Effector memory CD8-positive, alpha-beta T cell (primary cell): ENCODE data around the gene SLC24A3.

Source experiments
- ATAC-seq: fragments of 150-1000 bp; cut with Tn5 transposase; replicated peaks from 2 replicates; pipeline ENCODE4 v1.10.0; 2021; ENCODE audit warnings: mild to moderate bottlenecking, moderate library complexity
- DNase-seq, 3 experiments: peaks; one replicate each; pipeline ENCODE4 v3.0.0; 2021
- H3K27ac Mint-ChIP-seq, 2 donors: one replicate each; pipeline ENCODE4 v1.8.0; 2022; ENCODE audit warnings: mild to moderate bottlenecking in 2 of 2, mixed read lengths in 2 of 2, moderate library complexity in 2 of 2
- H3K27me3 Mint-ChIP-seq, 2 donors: one replicate each; pipeline ENCODE4 v1.8.0; 2022; ENCODE audit warnings: mixed read lengths in 2 of 2
- H3K36me3 Mint-ChIP-seq: one replicate; pipeline ENCODE4 v1.8.0; 2022; ENCODE audit warnings: mild to moderate bottlenecking, moderate library complexity, mixed read lengths; ENCODE audit not compliant: insufficient read depth
- H3K4me1 Mint-ChIP-seq, 2 donors: one replicate each; pipeline ENCODE4 v1.8.0; 2022; ENCODE audit warnings: low read depth in 2 of 2, mixed read lengths in 2 of 2
- H3K4me3 Mint-ChIP-seq, 2 donors: one replicate each; pipeline ENCODE4 v1.8.0; 2022; ENCODE audit warnings: mild to moderate bottlenecking in 2 of 2, mixed read lengths in 2 of 2, moderate library complexity in 2 of 2
- H3K9me3 Mint-ChIP-seq, 2 donors: one replicate each; pipeline ENCODE4 v1.8.0; 2022; ENCODE audit warnings: mixed read lengths in 2 of 2

Gene SLC24A3

GRCh38 chr20:19367591-19367990 lies 155.1 kb downstream of the SLC24A3 start:
- H3K4me3 Mint-ChIP-seq = no peak overlapping the region
- no peak for DNase-seq
- no peak for ATAC-seq
- peaks cover 5% of the 10 kb centered on the region for H3K36me3 Mint-ChIP-seq
- no peaks in the 10 kb centered on the region for H3K9me3 Mint-ChIP-seq
- H3K27me3 Mint-ChIP-seq = no peaks in the 10 kb centered on the region
- H3K27ac Mint-ChIP-seq = no peak overlapping the region
- no peaks in the 10 kb centered on the region for H3K4me1 Mint-ChIP-seq

GRCh38 chr20:19368351-19368750 lies 155.9 kb downstream of the SLC24A3 start:
- H3K27me3 Mint-ChIP-seq = no peaks in the 10 kb centered on the region
- no peaks in the 10 kb centered on the region for H3K4me1 Mint-ChIP-seq

GRCh38 chr20:19370076-19371075 lies 157.9 kb downstream of the SLC24A3 start:
- Mint-ChIP-seq H3K27ac (no peak overlapping the region), H3K4me3 (no peak overlapping the region), H3K4me1 (no peaks in the 10 kb centered on the region), H3K27me3 (no peaks in the 10 kb centered on the region), H3K36me3 (peaks cover 5% of the 10 kb centered on the region), H3K9me3 (no peaks in the 10 kb centered on the region)
- DNase-seq (no peak), ATAC-seq (no peak)

More at GRCh38 chr20:19368351-19368750, 155.9 kb downstream of the SLC24A3 start:
- Mint-ChIP-seq H3K36me3 (peaks cover 5% of the 10 kb centered on the region), H3K27ac (no peak overlapping the region), H3K4me3 (no peak overlapping the region), H3K9me3 (no peaks in the 10 kb centered on the region)
- ATAC-seq (no peak), DNase-seq (no peak)

GRCh38 chr20:19371112-19371511 lies 158.7 kb downstream of the SLC24A3 start:
- Mint-ChIP-seq H3K4me3 (no peak overlapping the region), H3K36me3 (peaks cover 5% of the 10 kb centered on the region), H3K27ac (no peak overlapping the region)

GRCh38 chr20:19374216-19374615 lies 161.8 kb downstream of the SLC24A3 start:
- Mint-ChIP-seq H3K27me3 (no peaks in the 10 kb centered on the region), H3K4me1 (no peaks in the 10 kb centered on the region), H3K9me3 (no peaks in the 10 kb centered on the region), H3K36me3 (peaks cover 5% of the 10 kb centered on the region), H3K27ac (no peak overlapping the region), H3K4me3 (no peak overlapping the region)
- ATAC-seq (no peak), DNase-seq (no peak)

More at GRCh38 chr20:19371112-19371511, 158.7 kb downstream of the SLC24A3 start:
- ATAC-seq (no peak), DNase-seq (no peak)
- Mint-ChIP-seq H3K4me1 (no peaks in the 10 kb centered on the region), H3K9me3 (no peaks in the 10 kb centered on the region), H3K27me3 (no peaks in the 10 kb centered on the region)

GRCh38 chr20:19375395-19375794 lies 163.0 kb downstream of the SLC24A3 start:
- Mint-ChIP-seq H3K36me3 (peaks cover 5% of the 10 kb centered on the region), H3K27me3 (no peaks in the 10 kb centered on the region), H3K27ac (no peak overlapping the region), H3K4me3 (no peak overlapping the region), H3K4me1 (no peaks in the 10 kb centered on the region), H3K9me3 (no peaks in the 10 kb centered on the region)
- ATAC-seq (no peak), DNase-seq (no peak)

- no peaks in the 10 kb centered on the region for H3K9me3 Mint-ChIP-seq
- no peak overlapping the region for H3K27ac Mint-ChIP-seq
These were observed 163.4 kb downstream of the SLC24A3 start for GRCh38 chr20:19375801-19376200.

GRCh38 chr20:19376451-19377229 lies 164.2 kb downstream of the SLC24A3 start:
- H3K27me3 Mint-ChIP-seq = no peaks in the 10 kb centered on the region
- H3K36me3 Mint-ChIP-seq = peaks cover 2% of the 10 kb centered on the region
- ATAC-seq (no peak), DNase-seq (no peak)
- no peaks in the 10 kb centered on the region for H3K4me1 Mint-ChIP-seq
- no peak overlapping the region for H3K27ac Mint-ChIP-seq
- no peaks in the 10 kb centered on the region for H3K9me3 Mint-ChIP-seq
- no peak overlapping the region for H3K4me3 Mint-ChIP-seq

More at GRCh38 chr20:19375801-19376200, 163.4 kb downstream of the SLC24A3 start:
- Mint-ChIP-seq H3K4me1 (no peaks in the 10 kb centered on the region), H3K27me3 (no peaks in the 10 kb centered on the region), H3K36me3 (peaks cover 5% of the 10 kb centered on the region), H3K4me3 (no peak overlapping the region)
- no peak for ATAC-seq
- DNase-seq = no peak

- DNase-seq (no peak), ATAC-seq (no peak)
- no peaks in the 10 kb centered on the region for H3K27me3 Mint-ChIP-seq
- H3K27ac Mint-ChIP-seq = no peak overlapping the region
- H3K4me1 Mint-ChIP-seq = no peaks in the 10 kb centered on the region
- H3K36me3 Mint-ChIP-seq = no peaks in the 10 kb centered on the region
- H3K4me3 Mint-ChIP-seq = no peak overlapping the region
- no peaks in the 10 kb centered on the region for H3K9me3 Mint-ChIP-seq
These were observed 165.6 kb downstream of the SLC24A3 start for GRCh38 chr20:19378058-19378457.

- H3K4me1 Mint-ChIP-seq = no peaks in the 10 kb centered on the region
- no peaks in the 10 kb centered on the region for H3K9me3 Mint-ChIP-seq
- no peak overlapping the region for H3K4me3 Mint-ChIP-seq
- H3K27ac Mint-ChIP-seq = no peak overlapping the region
- H3K27me3 Mint-ChIP-seq = no peaks in the 10 kb centered on the region
- no peak for DNase-seq
- ATAC-seq = no peak
- no peaks in the 10 kb centered on the region for H3K36me3 Mint-ChIP-seq
These were observed 167.8 kb downstream of the SLC24A3 start for GRCh38 chr20:19380211-19380610.

GRCh38 chr20:19381947-19382346 lies 169.5 kb downstream of the SLC24A3 start:
- Mint-ChIP-seq H3K4me3 (no peak overlapping the region), H3K9me3 (no peaks in the 10 kb centered on the region), H3K36me3 (no peaks in the 10 kb centered on the region), H3K27me3 (no peaks in the 10 kb centered on the region), H3K27ac (no peak overlapping the region), H3K4me1 (no peaks in the 10 kb centered on the region)
- DNase-seq (no peak), ATAC-seq (no peak)

- no peak overlapping the region for H3K4me3 Mint-ChIP-seq
- no peaks in the 10 kb centered on the region for H3K36me3 Mint-ChIP-seq
- ATAC-seq (no peak), DNase-seq (no peak)
- no peak overlapping the region for H3K27ac Mint-ChIP-seq
- no peaks in the 10 kb centered on the region for H3K4me1 Mint-ChIP-seq
- H3K27me3 Mint-ChIP-seq = no peaks in the 10 kb centered on the region
- no peaks in the 10 kb centered on the region for H3K9me3 Mint-ChIP-seq
These were observed 170.2 kb downstream of the SLC24A3 start for GRCh38 chr20:19382386-19383340.

GRCh38 chr20:19384940-19385339 lies 172.5 kb downstream of the SLC24A3 start:
- H3K4me1 Mint-ChIP-seq = no peaks in the 10 kb centered on the region
- H3K36me3 Mint-ChIP-seq = no peaks in the 10 kb centered on the region
- H3K27ac Mint-ChIP-seq = no peak overlapping the region
- no peaks in the 10 kb centered on the region for H3K27me3 Mint-ChIP-seq
- ATAC-seq (no peak), DNase-seq (no peak)
- H3K9me3 Mint-ChIP-seq = peaks cover 0 to 14% of the 10 kb centered on the region in 2 donors
- no peak overlapping the region for H3K4me3 Mint-ChIP-seq
